ENCODE data around the gene GRIK4. TPM values are rescaled to one million over a fixed set of nuclear protein-coding genes. Genes with fewer than 3 reads are reported as not detected.

GRIK4 gene
- total and polyA plus RNA-seq, 9 of the 15 experiments (the other 6 are each of a cell fraction or from before 2014, with no cell fraction given): not detected

- TF ChIP-seq ZNF76 (CRISPR knock-in tag; IDR thresholded peaks at IDR 0.05; ENCODE audit: borderline replicate concordance) (no peak), NR4A1 (CRISPR knock-in tag; IDR thresholded peaks at IDR 0.05) (no peak), NR4A1 (tag; IDR thresholded peaks at IDR 0.05) (no peak), MXD1 (CRISPR knock-in tag; IDR thresholded peaks at IDR 0.05; ENCODE audit: borderline replicate concordance, poor library complexity, severe bottlenecking) (no peak), ZFX (CRISPR knock-in tag; IDR thresholded peaks at IDR 0.05) (no peak), MIER1 (IDR thresholded peaks at IDR 0.05; ENCODE audit: low read depth) (no peak)
- TF ChIP-seq, protein P1, sequence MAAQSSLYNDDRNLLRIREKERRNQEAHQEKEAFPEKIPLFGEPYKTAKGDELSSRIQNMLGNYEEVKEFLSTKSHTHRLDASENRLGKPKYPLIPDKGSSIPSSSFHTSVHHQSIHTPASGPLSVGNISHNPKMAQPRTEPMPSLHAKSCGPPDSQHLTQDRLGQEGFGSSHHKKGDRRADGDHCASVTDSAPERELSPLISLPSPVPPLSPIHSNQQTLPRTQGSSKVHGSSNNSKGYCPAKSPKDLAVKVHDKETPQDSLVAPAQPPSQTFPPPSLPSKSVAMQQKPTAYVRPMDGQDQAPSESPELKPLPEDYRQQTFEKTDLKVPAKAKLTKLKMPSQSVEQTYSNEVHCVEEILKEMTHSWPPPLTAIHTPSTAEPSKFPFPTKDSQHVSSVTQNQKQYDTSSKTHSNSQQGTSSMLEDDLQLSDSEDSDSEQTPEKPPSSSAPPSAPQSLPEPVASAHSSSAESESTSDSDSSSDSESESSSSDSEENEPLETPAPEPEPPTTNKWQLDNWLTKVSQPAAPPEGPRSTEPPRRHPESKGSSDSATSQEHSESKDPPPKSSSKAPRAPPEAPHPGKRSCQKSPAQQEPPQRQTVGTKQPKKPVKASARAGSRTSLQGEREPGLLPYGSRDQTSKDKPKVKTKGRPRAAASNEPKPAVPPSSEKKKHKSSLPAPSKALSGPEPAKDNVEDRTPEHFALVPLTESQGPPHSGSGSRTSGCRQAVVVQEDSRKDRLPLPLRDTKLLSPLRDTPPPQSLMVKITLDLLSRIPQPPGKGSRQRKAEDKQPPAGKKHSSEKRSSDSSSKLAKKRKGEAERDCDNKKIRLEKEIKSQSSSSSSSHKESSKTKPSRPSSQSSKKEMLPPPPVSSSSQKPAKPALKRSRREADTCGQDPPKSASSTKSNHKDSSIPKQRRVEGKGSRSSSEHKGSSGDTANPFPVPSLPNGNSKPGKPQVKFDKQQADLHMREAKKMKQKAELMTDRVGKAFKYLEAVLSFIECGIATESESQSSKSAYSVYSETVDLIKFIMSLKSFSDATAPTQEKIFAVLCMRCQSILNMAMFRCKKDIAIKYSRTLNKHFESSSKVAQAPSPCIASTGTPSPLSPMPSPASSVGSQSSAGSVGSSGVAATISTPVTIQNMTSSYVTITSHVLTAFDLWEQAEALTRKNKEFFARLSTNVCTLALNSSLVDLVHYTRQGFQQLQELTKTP (IDR thresholded peaks at IDR 0.05; ENCODE audit: low read depth in 1 of 2, partially characterized antibody in 2 of 2): no peak
These were observed 10.5 kb downstream of the GRIK4 start (continued) for GRCh38 chr11:120522021-120522420.

Measured in K562 (cell line).